Limb (tissue), 2 donors: ENCODE data around the gene HHIPL1.

ENCODE experiments used
- DNase-seq, 2 donors: peaks; one replicate each; pipeline ENCODE4 v3.0.0-alpha.2; 2016; ENCODE audit errors: extremely low spot score in 2 of 2

HHIPL1 gene

DNA sequence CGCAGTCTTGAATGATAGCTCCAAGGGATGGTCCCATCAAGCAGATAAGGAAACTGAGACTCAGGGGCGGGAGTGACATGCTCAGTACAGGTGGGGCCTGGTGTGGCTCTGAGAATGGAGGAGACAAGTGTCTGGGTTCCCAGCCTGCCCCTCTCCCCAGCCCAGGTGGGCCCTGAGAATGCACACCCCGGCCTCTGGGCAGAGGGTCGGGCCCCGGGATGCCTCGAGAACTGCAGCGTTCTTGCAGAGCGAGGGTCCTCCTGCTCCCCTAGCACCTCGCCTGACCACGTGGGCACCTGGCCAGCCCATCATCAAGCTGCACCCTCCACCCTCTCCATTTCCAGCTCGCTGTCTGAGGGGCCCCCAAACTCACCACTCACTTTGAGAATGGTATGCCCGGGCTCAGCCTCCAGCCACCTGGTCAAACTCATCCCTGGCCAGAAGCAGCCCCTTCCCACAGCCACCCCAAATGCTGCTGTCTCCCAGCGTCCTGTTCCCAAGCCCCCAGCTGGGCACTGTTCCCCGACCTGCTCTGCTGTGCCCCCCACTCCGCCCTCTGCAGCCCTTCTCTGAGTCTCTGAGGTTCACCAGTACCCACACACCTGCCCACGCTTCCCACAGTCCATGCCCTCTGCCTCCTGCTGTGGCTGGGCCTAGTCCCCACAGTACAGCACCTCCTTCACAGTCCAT, 83.4 kb downstream of the HHIPL1 start:
- peak in 1 of 2 donors; percentile 20 for DNase-seq

DNA sequence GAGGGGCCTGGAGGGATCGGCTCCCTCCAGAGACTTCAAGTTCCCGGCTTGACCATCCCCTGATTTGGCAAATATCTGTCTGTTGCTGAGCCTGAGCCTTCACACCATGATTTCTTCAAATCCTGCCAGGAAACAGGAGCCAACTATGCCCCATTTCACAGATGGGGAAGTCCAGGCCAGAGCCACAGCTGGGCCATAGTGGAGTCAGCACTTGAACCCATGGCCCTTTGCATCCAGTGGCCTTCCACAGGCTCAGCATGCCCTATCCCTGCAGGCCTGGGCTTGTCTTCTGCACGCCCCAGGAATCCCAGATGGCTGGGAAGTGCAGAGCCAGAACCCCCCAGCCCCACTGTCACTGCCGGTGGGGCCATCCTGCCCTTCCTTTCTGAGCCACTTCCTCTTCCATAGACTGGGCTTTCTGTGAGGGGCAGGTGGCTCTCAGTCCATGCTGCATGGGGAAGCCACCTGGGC, 84.1 kb downstream of the HHIPL1 start:
- peak in 1 of 2 donors; percentile 21 for DNase-seq
